K562 (cell line): Measurements from ENCODE around the gene CLCNKB. TPM values are rescaled to one million over a fixed set of nuclear protein-coding genes. Genes with fewer than 3 reads are reported as not detected.

Source experiments
- CC2D1A ChIP-seq: fragments of 450-650 bp; IDR thresholded peaks from 2 replicates; pipeline ENCODE4 v1.6.1; 2017; ENCODE audit warnings: mild to moderate bottlenecking
- FIP1L1 ChIP-seq: fragments of 200-400 bp; formaldehyde crosslinking; IDR thresholded peaks from 2 replicates; pipeline ENCODE4 v1.6.1; 2018; ENCODE audit warnings: mild to moderate bottlenecking, low read depth, low read length; ENCODE audit not compliant: poor library complexity, severe bottlenecking
- FOXM1 ChIP-seq, 2 experiments: fragments of 450-650 bp in 1 of 2; sonication (generic) in 1 of 2; formaldehyde crosslinking in 1 of 2; IDR thresholded peaks; 2 replicates each; pipeline versions ENCODE4 v1.6.1 to v1.9.0; 2017 to 2022; ENCODE audit warnings: low read depth in 2 of 2, mild to moderate bottlenecking in 2 of 2, missing genetic modification reagents in 1 of 2, moderate library complexity in 1 of 2
- FOXP1 ChIP-seq: sonication (generic); formaldehyde crosslinking; IDR thresholded peaks from 2 replicates; pipeline ENCODE4 v1.8.0; 2022; ENCODE audit warnings: mild to moderate bottlenecking, missing genetic modification reagents
- HDGF ChIP-seq: fragments of 450-650 bp; IDR thresholded peaks from 2 replicates; pipeline ENCODE4 v1.6.1; 2016
- SREBF2 ChIP-seq: sonication (generic); formaldehyde crosslinking; IDR thresholded peaks from 2 replicates; pipeline ENCODE4 v1.4.0; 2020; ENCODE audit warnings: mild to moderate bottlenecking, missing genetic modification reagents
- TAF15 ChIP-seq: fragments of 200-400 bp; formaldehyde crosslinking; IDR thresholded peaks from 2 replicates; pipeline ENCODE4 v1.6.1; 2017; ENCODE audit warnings: mild to moderate bottlenecking, low read depth, low read length, moderate library complexity
- THRAP3 ChIP-seq: fragments of 450-650 bp; IDR thresholded peaks from 2 replicates; pipeline ENCODE4 v1.6.1; 2016; ENCODE audit warnings: mild to moderate bottlenecking, inconsistent platforms, borderline replicate concordance
- TRIM24 ChIP-seq, 2 experiments: fragments of 450-650 bp; IDR thresholded peaks; 2 replicates each; pipeline ENCODE4 v1.6.1; 2016
- TSC22D4 ChIP-seq: fragments of 450-650 bp; IDR thresholded peaks from 2 replicates; pipeline ENCODE4 v1.6.1; 2016; ENCODE audit warnings: missing genetic modification characterization, missing biosample characterization, control low read depth
- XRCC5 ChIP-seq: fragments of 200-400 bp; formaldehyde crosslinking; IDR thresholded peaks from 2 replicates; pipeline ENCODE4 v1.6.1; 2017; ENCODE audit warnings: low read depth, mild to moderate bottlenecking, low read length
- ZNF512 ChIP-seq: IDR thresholded peaks from 2 replicates; pipeline ENCODE4 v1.6.1; 2016; ENCODE audit warnings: missing genetic modification characterization, missing compliant biosample characterization
- ZZZ3 ChIP-seq: fragments of 450-650 bp; IDR thresholded peaks from 2 replicates; pipeline ENCODE4 v1.6.1; 2016; ENCODE audit warnings: antibody characterized with exemption, mild to moderate bottlenecking, moderate library complexity
- polyA plus RNA-seq, 8 experiments: library from polyadenylated mRNA; depleted of rRNA in 4 of 8; stranded (reverse) in 5 of 8; unstranded in 3 of 8; fragments of >200 nt; fragmentation: Nextera tagmentation in 2 of 8; fragmentation: Illumina TruSeq in 1 of 8; extraction: Ambion mirVana in 2 of 8; extraction: Trizol in 1 of 8; gene quantifications; 2 replicates each; pipeline versions ENCODE4 v1.2.1 to v1.2.3, GENCODE V29; 2011 to 2014; ENCODE audit warnings: inconsistent platforms in 1 of 8, missing spikeins in 1 of 8
- total RNA-seq, 7 experiments: library from RNA; depleted of rRNA in 6 of 7; stranded (reverse); fragments of >200 nt in 6 of 7; fragmentation: Illumina TruSeq in 2 of 7; extraction: Trizol in 2 of 7; gene quantifications; 2 replicates each; pipeline versions ENCODE4 v1.2.1 to v1.2.3, GENCODE V29; 2011 to 2021; ENCODE audit warnings: low replicate concordance in 1 of 7
- TF ChIP-seq, protein P1 (sequence below): sonication (generic); formaldehyde crosslinking; IDR thresholded peaks from 2 replicates; pipeline ENCODE4 v1.8.0; 2023; ENCODE audit warnings: mild to moderate bottlenecking, missing genetic modification reagents
- TF ChIP-seq, protein P2 (sequence below): sonication (generic); formaldehyde crosslinking; IDR thresholded peaks from 2 replicates; pipeline ENCODE4 v1.8.1; 2022; ENCODE audit warnings: missing genetic modification reagents

CLCNKB gene
- total and polyA plus RNA-seq, 9 of the 15 experiments (the other 6 are each of a cell fraction or from before 2014, with no cell fraction given): 0.08 to 1.7 (median 0.64) TPM

GRCh38 chr1:16053781-16054502 is 10.4 kb downstream of the CLCNKB start (continued):
- TF ChIP-seq, protein P1, sequence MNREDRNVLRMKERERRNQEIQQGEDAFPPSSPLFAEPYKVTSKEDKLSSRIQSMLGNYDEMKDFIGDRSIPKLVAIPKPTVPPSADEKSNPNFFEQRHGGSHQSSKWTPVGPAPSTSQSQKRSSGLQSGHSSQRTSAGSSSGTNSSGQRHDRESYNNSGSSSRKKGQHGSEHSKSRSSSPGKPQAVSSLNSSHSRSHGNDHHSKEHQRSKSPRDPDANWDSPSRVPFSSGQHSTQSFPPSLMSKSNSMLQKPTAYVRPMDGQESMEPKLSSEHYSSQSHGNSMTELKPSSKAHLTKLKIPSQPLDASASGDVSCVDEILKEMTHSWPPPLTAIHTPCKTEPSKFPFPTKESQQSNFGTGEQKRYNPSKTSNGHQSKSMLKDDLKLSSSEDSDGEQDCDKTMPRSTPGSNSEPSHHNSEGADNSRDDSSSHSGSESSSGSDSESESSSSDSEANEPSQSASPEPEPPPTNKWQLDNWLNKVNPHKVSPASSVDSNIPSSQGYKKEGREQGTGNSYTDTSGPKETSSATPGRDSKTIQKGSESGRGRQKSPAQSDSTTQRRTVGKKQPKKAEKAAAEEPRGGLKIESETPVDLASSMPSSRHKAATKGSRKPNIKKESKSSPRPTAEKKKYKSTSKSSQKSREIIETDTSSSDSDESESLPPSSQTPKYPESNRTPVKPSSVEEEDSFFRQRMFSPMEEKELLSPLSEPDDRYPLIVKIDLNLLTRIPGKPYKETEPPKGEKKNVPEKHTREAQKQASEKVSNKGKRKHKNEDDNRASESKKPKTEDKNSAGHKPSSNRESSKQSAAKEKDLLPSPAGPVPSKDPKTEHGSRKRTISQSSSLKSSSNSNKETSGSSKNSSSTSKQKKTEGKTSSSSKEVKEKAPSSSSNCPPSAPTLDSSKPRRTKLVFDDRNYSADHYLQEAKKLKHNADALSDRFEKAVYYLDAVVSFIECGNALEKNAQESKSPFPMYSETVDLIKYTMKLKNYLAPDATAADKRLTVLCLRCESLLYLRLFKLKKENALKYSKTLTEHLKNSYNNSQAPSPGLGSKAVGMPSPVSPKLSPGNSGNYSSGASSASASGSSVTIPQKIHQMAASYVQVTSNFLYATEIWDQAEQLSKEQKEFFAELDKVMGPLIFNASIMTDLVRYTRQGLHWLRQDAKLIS (CRISPR knock-in tag): no peak
- TF ChIP-seq FIP1L1 (no peak), TSC22D4 (no peak), ZNF512 (no peak), TRIM24 (IDR thresholded peaks at IDR 0.05) (peak; percentile 86 to 94), SREBF2 (CRISPR knock-in tag) (no peak), FOXM1 (IDR thresholded peaks at IDR 0.05; ENCODE audit: low read depth) (peak; percentile 70), FOXM1 (CRISPR knock-in tag; IDR thresholded peaks at IDR 0.05; ENCODE audit: low read depth) (no peak), ZZZ3 (no peak), CC2D1A (peak; percentile 24; the same call in 1 of the 2 replicates), TAF15 (no peak), THRAP3 (no peak), FOXP1 (no peak), XRCC5 (no peak), HDGF (no peak)
- TF ChIP-seq, protein P2, sequence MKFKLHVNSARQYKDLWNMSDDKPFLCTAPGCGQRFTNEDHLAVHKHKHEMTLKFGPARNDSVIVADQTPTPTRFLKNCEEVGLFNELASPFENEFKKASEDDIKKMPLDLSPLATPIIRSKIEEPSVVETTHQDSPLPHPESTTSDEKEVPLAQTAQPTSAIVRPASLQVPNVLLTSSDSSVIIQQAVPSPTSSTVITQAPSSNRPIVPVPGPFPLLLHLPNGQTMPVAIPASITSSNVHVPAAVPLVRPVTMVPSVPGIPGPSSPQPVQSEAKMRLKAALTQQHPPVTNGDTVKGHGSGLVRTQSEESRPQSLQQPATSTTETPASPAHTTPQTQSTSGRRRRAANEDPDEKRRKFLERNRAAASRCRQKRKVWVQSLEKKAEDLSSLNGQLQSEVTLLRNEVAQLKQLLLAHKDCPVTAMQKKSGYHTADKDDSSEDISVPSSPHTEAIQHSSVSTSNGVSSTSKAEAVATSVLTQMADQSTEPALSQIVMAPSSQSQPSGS (CRISPR knock-in tag): no peak
